AG09309 (cell line): ENCODE results near the gene SIGLEC10.
"Not testable (repeated sequence)": the region's sequence is repeated elsewhere in the genome, so short reads cannot be mapped to it uniquely, and the experiment has no call there.

ENCODE experiments used
- DNase-seq: peaks from one replicate; pipeline ENCODE4 v3.0.0-alpha.2; 2010; ENCODE audit warnings: low read depth
- H3K4me3 ChIP-seq: 2 replicates; pipeline ENCODE4 v1.5.1; 2011; ENCODE audit warnings: mild to moderate bottlenecking, low read depth, low read length, moderate library complexity; ENCODE audit not compliant: control insufficient read depth
- TF ChIP-seq, protein P1 (sequence below): IDR thresholded peaks from 2 replicates; pipeline ENCODE4 v1.5.1; 2011; ENCODE audit warnings: mild to moderate bottlenecking, low read depth, low read length, inconsistent platforms; ENCODE audit not compliant: insufficient read depth, control insufficient read depth; ENCODE audit errors: missing control alignments

SIGLEC10 gene, protein sequence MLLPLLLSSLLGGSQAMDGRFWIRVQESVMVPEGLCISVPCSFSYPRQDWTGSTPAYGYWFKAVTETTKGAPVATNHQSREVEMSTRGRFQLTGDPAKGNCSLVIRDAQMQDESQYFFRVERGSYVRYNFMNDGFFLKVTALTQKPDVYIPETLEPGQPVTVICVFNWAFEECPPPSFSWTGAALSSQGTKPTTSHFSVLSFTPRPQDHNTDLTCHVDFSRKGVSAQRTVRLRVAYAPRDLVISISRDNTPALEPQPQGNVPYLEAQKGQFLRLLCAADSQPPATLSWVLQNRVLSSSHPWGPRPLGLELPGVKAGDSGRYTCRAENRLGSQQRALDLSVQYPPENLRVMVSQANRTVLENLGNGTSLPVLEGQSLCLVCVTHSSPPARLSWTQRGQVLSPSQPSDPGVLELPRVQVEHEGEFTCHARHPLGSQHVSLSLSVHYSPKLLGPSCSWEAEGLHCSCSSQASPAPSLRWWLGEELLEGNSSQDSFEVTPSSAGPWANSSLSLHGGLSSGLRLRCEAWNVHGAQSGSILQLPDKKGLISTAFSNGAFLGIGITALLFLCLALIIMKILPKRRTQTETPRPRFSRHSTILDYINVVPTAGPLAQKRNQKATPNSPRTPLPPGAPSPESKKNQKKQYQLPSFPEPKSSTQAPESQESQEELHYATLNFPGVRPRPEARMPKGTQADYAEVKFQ

DNA sequence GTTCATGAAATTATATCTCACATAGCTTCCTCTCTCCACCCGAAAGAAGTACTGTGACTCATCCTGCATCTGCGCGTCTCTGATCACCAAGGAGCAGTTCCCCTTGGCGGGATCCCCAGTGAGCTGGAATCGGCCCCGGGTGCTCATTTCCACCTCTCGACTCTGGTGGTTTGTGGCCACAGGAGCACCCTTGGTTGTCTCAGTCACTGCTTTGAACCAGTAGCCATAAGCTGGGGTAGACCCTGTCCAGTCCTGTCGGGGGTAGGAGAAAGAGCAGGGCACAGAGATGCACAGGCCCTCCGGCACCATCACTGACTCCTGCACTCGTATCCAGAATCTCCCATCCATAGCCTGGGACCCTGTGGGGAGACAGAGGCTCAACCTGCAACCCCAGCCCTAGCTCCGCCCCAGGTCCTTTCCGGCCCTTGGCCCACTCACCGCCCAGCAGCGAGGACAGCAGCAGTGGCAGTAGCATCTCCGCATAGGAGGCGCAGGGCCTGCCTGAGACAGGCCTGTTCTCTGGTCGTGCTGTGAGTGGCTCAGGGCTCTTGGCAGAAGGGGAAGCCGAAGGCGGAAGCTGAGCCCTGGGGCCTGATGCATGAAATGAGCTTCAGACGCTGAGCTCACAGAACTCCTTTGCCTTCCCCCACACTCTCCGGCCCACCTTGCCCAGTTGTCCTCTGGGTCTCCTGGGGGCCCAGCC is at the start of gene SIGLEC10:
Gene SIGLEC10 (minus strand): TSS at position 536 of the 703 bp plus-strand sequence. CDS start 61 bp downstream, at position 475.
- no peak within 1 kb of the TSS for H3K4me3 ChIP-seq
- TF ChIP-seq, protein P1, sequence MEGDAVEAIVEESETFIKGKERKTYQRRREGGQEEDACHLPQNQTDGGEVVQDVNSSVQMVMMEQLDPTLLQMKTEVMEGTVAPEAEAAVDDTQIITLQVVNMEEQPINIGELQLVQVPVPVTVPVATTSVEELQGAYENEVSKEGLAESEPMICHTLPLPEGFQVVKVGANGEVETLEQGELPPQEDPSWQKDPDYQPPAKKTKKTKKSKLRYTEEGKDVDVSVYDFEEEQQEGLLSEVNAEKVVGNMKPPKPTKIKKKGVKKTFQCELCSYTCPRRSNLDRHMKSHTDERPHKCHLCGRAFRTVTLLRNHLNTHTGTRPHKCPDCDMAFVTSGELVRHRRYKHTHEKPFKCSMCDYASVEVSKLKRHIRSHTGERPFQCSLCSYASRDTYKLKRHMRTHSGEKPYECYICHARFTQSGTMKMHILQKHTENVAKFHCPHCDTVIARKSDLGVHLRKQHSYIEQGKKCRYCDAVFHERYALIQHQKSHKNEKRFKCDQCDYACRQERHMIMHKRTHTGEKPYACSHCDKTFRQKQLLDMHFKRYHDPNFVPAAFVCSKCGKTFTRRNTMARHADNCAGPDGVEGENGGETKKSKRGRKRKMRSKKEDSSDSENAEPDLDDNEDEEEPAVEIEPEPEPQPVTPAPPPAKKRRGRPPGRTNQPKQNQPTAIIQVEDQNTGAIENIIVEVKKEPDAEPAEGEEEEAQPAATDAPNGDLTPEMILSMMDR, result no peak
- no peak for DNase-seq

- DNase-seq, result no peak
- TF ChIP-seq, protein P1, result no peak
- no peak overlapping the region for H3K4me3 ChIP-seq
Observed at GRCh38 chr19:51466723-51467122, 49.3 kb upstream of the SIGLEC10 start.

- DNase-seq, H3K4me3 ChIP-seq: not testable (repeated sequence)
Observed at GRCh38 chr19:51463976-51464581, 46.6 kb upstream of the SIGLEC10 start.

DNA sequence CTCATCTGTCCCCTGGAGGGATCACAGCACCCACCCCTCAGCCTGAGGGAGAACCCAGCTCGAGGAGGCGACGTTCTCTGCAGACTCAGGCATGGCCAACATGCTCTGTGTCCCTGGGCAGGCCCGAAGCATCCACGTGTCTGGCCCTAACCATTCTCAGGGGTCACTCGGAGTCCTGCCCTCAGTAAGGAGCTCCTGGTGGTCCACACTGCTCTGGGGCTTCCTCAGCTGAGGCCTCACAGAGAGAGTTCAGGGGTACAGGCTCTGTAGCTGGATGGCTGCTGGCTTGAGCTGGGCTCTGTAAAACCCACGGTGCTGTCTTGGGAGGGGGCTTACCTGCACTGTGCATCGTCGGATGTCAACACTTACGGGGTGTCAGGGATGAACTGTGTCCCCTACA is 45.2 kb upstream of the SIGLEC10 start:
- TF ChIP-seq, protein P1, result no peak
- no peak overlapping the region for H3K4me3 ChIP-seq
- DNase-seq, result no peak

GRCh38 chr19:51462276-51462675 is 44.8 kb upstream of the SIGLEC10 start:
- no peak overlapping the region for H3K4me3 ChIP-seq
- TF ChIP-seq, protein P1, result no peak
- DNase-seq, result no peak

- no peak for DNase-seq
- no peak overlapping the region for H3K4me3 ChIP-seq
- TF ChIP-seq, protein P1, result no peak
Observed at GRCh38 chr19:51461723-51462161, 44.3 kb upstream of the SIGLEC10 start.
